ENCODE data around the gene TXLNB. TPM values are rescaled to one million over a fixed set of nuclear protein-coding genes. Genes with fewer than 3 reads are reported as not detected.
"Not testable (repeated sequence)": the region's sequence is repeated elsewhere in the genome, so short reads cannot be mapped to it uniquely, and the experiment has no call there.

TXLNB gene
- total and polyA plus RNA-seq, 2 donors (not counting 1 experiment from before 2014, with no cell fraction given) = 3.4 to 3.6 TPM

DNA sequence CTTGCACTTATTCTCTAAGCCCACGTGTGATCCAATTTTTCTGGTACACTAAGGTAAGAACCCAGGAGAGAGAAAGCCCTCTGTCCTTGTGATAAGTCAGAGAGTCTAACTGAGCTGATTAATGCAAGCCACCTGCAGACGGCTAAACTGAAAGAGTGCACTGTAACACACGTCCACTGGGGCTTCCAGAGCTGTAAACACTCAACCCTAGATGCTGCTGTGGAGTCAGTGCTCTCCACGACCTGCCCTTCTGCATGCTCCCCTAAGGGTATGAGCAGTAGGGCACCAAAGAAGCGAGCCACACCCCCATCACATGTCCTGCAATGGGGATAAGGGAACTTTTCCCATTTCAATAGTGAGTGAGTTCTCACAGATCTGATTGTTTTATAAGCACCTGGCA is 55.7 kb downstream of the TXLNB start:
- no peak overlapping the region for H3K27ac ChIP-seq (ENCODE audit: low read length in 2 of 2)
- H3K36me3 ChIP-seq (replicated peaks in 1 of 2; ENCODE audit: control extremely low read depth in 1 of 2, control insufficient read depth in 1 of 2, extremely low read depth in 1 of 2, insufficient read depth in 2 of 2, low read length in 1 of 2) = peaks cover 0 to 3% of the 10 kb centered on the region in 2 experiments
- no peak for DNase-seq
- H3K79me2 ChIP-seq (ENCODE audit: control insufficient read depth, insufficient read depth, low read length) = no peaks in the 10 kb centered on the region
- intact Hi-C loops (cut with micrococcal nuclease) = no loop called here
- no peak overlapping the region for H2AFZ ChIP-seq (ENCODE audit: insufficient read depth, low read depth, low read length, poor library complexity, severe bottlenecking)
- POLR2A ChIA-PET = no interaction called here
- no peak overlapping the region for H3K4me3 ChIP-seq (ENCODE audit: control extremely low read depth in 1 of 5, extremely low read depth in 1 of 5, insufficient read depth in 1 of 5, low read depth in 2 of 5, low read length in 4 of 5)
- H3K27me3 ChIP-seq (replicated peaks in 1 of 4; ENCODE audit: control extremely low read depth in 1 of 4, control insufficient read depth in 3 of 4, insufficient read depth in 4 of 4, low read length in 3 of 4) = no peaks in the 10 kb centered on the region
- 92% methylated on average over 4 of the region's 5 CpGs for whole genome bisulfite sequencing (ENCODE audit: insufficient coverage)
- no peaks in the 10 kb centered on the region for H3K4me1 Mint-ChIP-seq
- no peak overlapping the region for H3K9ac ChIP-seq (ENCODE audit: low read length)
- no peaks in the 10 kb centered on the region for H3K4me1 ChIP-seq (ENCODE audit: control insufficient read depth in 2 of 2, insufficient read depth in 2 of 2, low read length in 2 of 2)
- H3K4me2 ChIP-seq (replicated peaks; ENCODE audit: low read depth, low read length, poor library complexity, severe bottlenecking) = no peak overlapping the region
- CTCF ChIA-PET = no interaction called here
- peaks cover 4% of the 10 kb centered on the region for H3K9me3 Mint-ChIP-seq (ENCODE audit: insufficient read depth)
- no peak for ATAC-seq (ENCODE audit: low read depth)
- H3K4me3 Mint-ChIP-seq = no peak overlapping the region
- no peak overlapping the region for H3K27ac Mint-ChIP-seq
- TF ChIP-seq EZH2 (IDR thresholded peaks at IDR 0.05; ENCODE audit: borderline replicate concordance, insufficient read depth, low read depth, low read length, poor library complexity, severe bottlenecking) = no peak
- TF ChIP-seq, protein P1, sequence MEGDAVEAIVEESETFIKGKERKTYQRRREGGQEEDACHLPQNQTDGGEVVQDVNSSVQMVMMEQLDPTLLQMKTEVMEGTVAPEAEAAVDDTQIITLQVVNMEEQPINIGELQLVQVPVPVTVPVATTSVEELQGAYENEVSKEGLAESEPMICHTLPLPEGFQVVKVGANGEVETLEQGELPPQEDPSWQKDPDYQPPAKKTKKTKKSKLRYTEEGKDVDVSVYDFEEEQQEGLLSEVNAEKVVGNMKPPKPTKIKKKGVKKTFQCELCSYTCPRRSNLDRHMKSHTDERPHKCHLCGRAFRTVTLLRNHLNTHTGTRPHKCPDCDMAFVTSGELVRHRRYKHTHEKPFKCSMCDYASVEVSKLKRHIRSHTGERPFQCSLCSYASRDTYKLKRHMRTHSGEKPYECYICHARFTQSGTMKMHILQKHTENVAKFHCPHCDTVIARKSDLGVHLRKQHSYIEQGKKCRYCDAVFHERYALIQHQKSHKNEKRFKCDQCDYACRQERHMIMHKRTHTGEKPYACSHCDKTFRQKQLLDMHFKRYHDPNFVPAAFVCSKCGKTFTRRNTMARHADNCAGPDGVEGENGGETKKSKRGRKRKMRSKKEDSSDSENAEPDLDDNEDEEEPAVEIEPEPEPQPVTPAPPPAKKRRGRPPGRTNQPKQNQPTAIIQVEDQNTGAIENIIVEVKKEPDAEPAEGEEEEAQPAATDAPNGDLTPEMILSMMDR (IDR thresholded peaks at IDR 0.05) = no peak
- H3K27me3 Mint-ChIP-seq = no peaks in the 10 kb centered on the region
- peaks cover 0 to 10% (median 3%) of the 10 kb centered on the region in 3 donors for H3K9me3 ChIP-seq (ENCODE audit: control extremely low read depth in 1 of 3, control insufficient read depth in 2 of 3, insufficient read depth in 1 of 3, low read length in 2 of 3)
- H4K20me1 ChIP-seq (ENCODE audit: control insufficient read depth, insufficient read depth, low read length, poor library complexity, severe bottlenecking) = no peaks in the 10 kb centered on the region

- no peaks in the 10 kb centered on the region for H3K4me1 ChIP-seq (ENCODE audit: control insufficient read depth in 2 of 2, insufficient read depth in 2 of 2, low read length in 2 of 2)
- peaks cover 0 to 10% (median 3%) of the 10 kb centered on the region in 3 donors for H3K9me3 ChIP-seq (ENCODE audit: control extremely low read depth in 1 of 3, control insufficient read depth in 2 of 3, insufficient read depth in 1 of 3, low read length in 2 of 3)
- peaks cover 0 to 3% of the 10 kb centered on the region in 2 experiments for H3K36me3 ChIP-seq (replicated peaks in 1 of 2; ENCODE audit: control extremely low read depth in 1 of 2, control insufficient read depth in 1 of 2, extremely low read depth in 1 of 2, insufficient read depth in 2 of 2, low read length in 1 of 2)
- DNase-seq = no peak
- H3K27ac ChIP-seq (ENCODE audit: low read length in 2 of 2) = no peak overlapping the region
- TF ChIP-seq, protein P1 (IDR thresholded peaks at IDR 0.05) = no peak
- no peak for TF ChIP-seq EZH2 (IDR thresholded peaks at IDR 0.05; ENCODE audit: borderline replicate concordance, insufficient read depth, low read depth, low read length, poor library complexity, severe bottlenecking)
- no peaks in the 10 kb centered on the region for H3K27me3 ChIP-seq (replicated peaks in 1 of 4; ENCODE audit: control extremely low read depth in 1 of 4, control insufficient read depth in 3 of 4, insufficient read depth in 4 of 4, low read length in 3 of 4)
- Mint-ChIP-seq H3K27me3 (no peaks in the 10 kb centered on the region), H3K4me1 (no peaks in the 10 kb centered on the region), H3K4me3 (no peak overlapping the region), H3K9me3 (ENCODE audit: insufficient read depth) (peaks cover 4% of the 10 kb centered on the region), H3K27ac (no peak overlapping the region)
- H3K4me3 ChIP-seq (ENCODE audit: control extremely low read depth in 1 of 5, extremely low read depth in 1 of 5, insufficient read depth in 1 of 5, low read depth in 2 of 5, low read length in 4 of 5) = no peak overlapping the region
- no peaks in the 10 kb centered on the region for H4K20me1 ChIP-seq (ENCODE audit: control insufficient read depth, insufficient read depth, low read length, poor library complexity, severe bottlenecking)
- ChIA-PET CTCF (no interaction called here), POLR2A (no interaction called here)
- H3K9ac ChIP-seq (ENCODE audit: low read length) = no peak overlapping the region
- WGBS (ENCODE audit: insufficient coverage) = 97% methylated on average over 10 of the region's 12 CpGs
- ATAC-seq (ENCODE audit: low read depth) = no peak
- H3K79me2 ChIP-seq (ENCODE audit: control insufficient read depth, insufficient read depth, low read length) = no peaks in the 10 kb centered on the region
- no peak overlapping the region for H2AFZ ChIP-seq (ENCODE audit: insufficient read depth, low read depth, low read length, poor library complexity, severe bottlenecking)
- intact Hi-C loops (cut with micrococcal nuclease) = no loop called here
- no peak overlapping the region for H3K4me2 ChIP-seq (replicated peaks; ENCODE audit: low read depth, low read length, poor library complexity, severe bottlenecking)
Measured at GRCh38 chr6:139235661-139236060, 56.1 kb downstream of the TXLNB start.

GRCh38 chr6:139234193-139234592 is 57.6 kb downstream of the TXLNB start:
- H3K4me3 Mint-ChIP-seq; H3K27me3 Mint-ChIP-seq; ATAC-seq (ENCODE audit: low read depth); H3K79me2 ChIP-seq (ENCODE audit: control insufficient read depth, insufficient read depth, low read length); H4K20me1 ChIP-seq (ENCODE audit: control insufficient read depth, insufficient read depth, low read length, poor library complexity, severe bottlenecking); H3K9me3 Mint-ChIP-seq (ENCODE audit: insufficient read depth); H3K4me2 ChIP-seq (replicated peaks; ENCODE audit: low read depth, low read length, poor library complexity, severe bottlenecking); H3K4me1 ChIP-seq (ENCODE audit: control insufficient read depth in 2 of 2, insufficient read depth in 2 of 2, low read length in 2 of 2); H3K27ac Mint-ChIP-seq; intact Hi-C loops (cut with micrococcal nuclease); H3K9ac ChIP-seq (ENCODE audit: low read length); DNase-seq; H3K27ac ChIP-seq (ENCODE audit: low read length in 2 of 2); H3K27me3 ChIP-seq (replicated peaks in 1 of 4; ENCODE audit: control extremely low read depth in 1 of 4, control insufficient read depth in 3 of 4, insufficient read depth in 4 of 4, low read length in 3 of 4); H2AFZ ChIP-seq (ENCODE audit: insufficient read depth, low read depth, low read length, poor library complexity, severe bottlenecking); H3K4me1 Mint-ChIP-seq; H3K36me3 ChIP-seq (replicated peaks in 1 of 2; ENCODE audit: control extremely low read depth in 1 of 2, control insufficient read depth in 1 of 2, extremely low read depth in 1 of 2, insufficient read depth in 2 of 2, low read length in 1 of 2); POLR2A ChIA-PET; H3K4me3 ChIP-seq (ENCODE audit: control extremely low read depth in 1 of 5, extremely low read depth in 1 of 5, insufficient read depth in 1 of 5, low read depth in 2 of 5, low read length in 4 of 5): not testable (repeated sequence)
- CTCF ChIA-PET = interaction anchor here (0.6 kb wide), 1 partner anchor 15 kb away, joined by 3 read pairs; no protein-coding TSS in a partner anchor
- peaks cover 0 to 10% (median 3%) of the 10 kb centered on the region in 3 donors for H3K9me3 ChIP-seq (ENCODE audit: control extremely low read depth in 1 of 3, control insufficient read depth in 2 of 3, insufficient read depth in 1 of 3, low read length in 2 of 3)
- 95% methylated on average over 2 of the region's 2 CpGs for WGBS (ENCODE audit: insufficient coverage)

All from B cell (primary cell).